Breast epithelium (tissue), 4 donors: ENCODE measurements around the gene DUOX2. TPM values are rescaled to one million over a fixed set of nuclear protein-coding genes. Genes with fewer than 3 reads are reported as not detected.
"Not testable (repeated sequence)": the region's sequence is repeated elsewhere in the genome, so short reads cannot be mapped to it uniquely, and the experiment has no call there.

Experiments used
- DNase-seq, 2 donors: peaks; one replicate each; pipeline ENCODE4 v3.0.0-alpha.2; 2019; ENCODE audit warnings: low spot score in 2 of 2
- H3K27ac ChIP-seq, 2 donors: fragments of 200-600 bp; sonication (generic) in 1 of 2; one replicate each; pipeline ENCODE4 v1.5.1; 2016 to 2019; ENCODE audit warnings: mild to moderate bottlenecking in 1 of 2
- H3K27me3 ChIP-seq, 2 donors: fragments of 200-600 bp; sonication (generic) in 1 of 2; one replicate each; pipeline versions ENCODE4 v1.5.1 to v1.6.0; 2017 to 2019; ENCODE audit warnings: control low read depth in 1 of 2, mild to moderate bottlenecking in 1 of 2
- H3K36me3 ChIP-seq: fragments of 200-600 bp; one replicate; pipeline ENCODE4 v1.5.1; 2019
- H3K4me1 ChIP-seq, 2 donors: fragments of 200-600 bp; sonication (generic); one replicate each; pipeline ENCODE4 v1.5.1; 2016 to 2019; ENCODE audit warnings: control low read depth in 1 of 2
- H3K4me3 ChIP-seq, 3 donors: fragments of 200-600 bp; sonication (generic); 1 replicate in 2 of 3; 2 replicates in 1 of 3; pipeline ENCODE4 v1.5.1; 2016 to 2019; ENCODE audit warnings: mild to moderate bottlenecking in 3 of 3, moderate library complexity in 2 of 3
- H3K9me3 ChIP-seq, 2 donors: fragments of 200-600 bp; sonication (generic) in 1 of 2; one replicate each; pipeline ENCODE4 v1.5.1; 2016 to 2019; ENCODE audit warnings: control low read depth in 1 of 2
- POLR2A ChIP-seq: fragments of 450-650 bp; IDR thresholded peaks from one replicate; pipeline ENCODE4 v1.6.1; 2016; ENCODE audit warnings: antibody characterized with exemption, mild to moderate bottlenecking, moderate library complexity
- POLR2AphosphoS5 ChIP-seq, 3 donors: sonication (generic); formaldehyde crosslinking; IDR thresholded peaks; one replicate each; pipeline ENCODE4 v1.6.1; 2017; ENCODE audit warnings: antibody characterized with exemption in 3 of 3
- intact Hi-C: fragments of 100-400 bp; cut with DNase I; formaldehyde crosslinking; loops from one replicate; pipeline ENCODE4 v1.15.1; 2023; ENCODE audit warnings: low total_unique reads
- total RNA-seq, 3 donors: library from RNA; depleted of rRNA; stranded (reverse); fragments of >200 nt; gene quantifications; one replicate each; pipeline ENCODE4 v1.1.0, GENCODE V29; 2016
- TF ChIP-seq, protein P1 (sequence below), 3 donors: fragments of 450-650 bp; IDR thresholded peaks; one replicate each; pipeline ENCODE4 v1.5.1; 2016 to 2017; ENCODE audit warnings: antibody characterized with exemption in 3 of 3, mild to moderate bottlenecking in 3 of 3, moderate library complexity in 3 of 3

DUOX2 gene
- total RNA-seq, 3 donors from 2014 or later = 0.15 to 0.98 (median 0.16) TPM

- TF ChIP-seq POLR2AphosphoS5 (IDR thresholded peaks at IDR 0.05) (no peak), POLR2A (no peak)
- Histone ChIP-seq H3K27ac (no peak overlapping the region), H3K4me3 (no peak overlapping the region), H3K9me3 (no peaks in the 10 kb centered on the region), H3K4me1 (no peaks in the 10 kb centered on the region), H3K36me3 (no peaks in the 10 kb centered on the region), H3K27me3 (peaks cover 0 to 19% of the 10 kb centered on the region in 2 donors)
- intact Hi-C loops = no loop called here
- DNase-seq = no peak
These were observed 25.1 kb upstream of the DUOX2 start for GRCh38 chr15:45138814-45139765.

DNA sequence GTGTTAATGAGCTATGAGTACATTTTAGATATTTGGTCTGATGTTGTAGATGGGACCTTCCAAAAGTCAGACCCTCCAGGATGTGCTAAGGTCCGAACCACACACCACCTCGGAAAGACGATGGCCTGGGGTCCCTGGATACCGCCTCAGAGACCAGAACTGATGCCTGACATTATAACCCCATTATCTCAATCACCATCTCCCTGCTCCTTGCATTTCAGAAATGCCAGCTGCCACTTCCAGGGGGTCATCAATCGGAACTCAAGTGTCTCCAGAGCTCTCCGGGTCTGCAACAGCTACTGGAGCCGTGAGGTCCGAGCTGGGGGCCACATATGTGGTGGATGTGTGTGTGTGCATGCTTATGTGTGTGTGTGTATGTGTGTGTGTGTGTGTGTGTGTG lies 23.7 kb upstream of the DUOX2 start:
- intact Hi-C loops = no loop called here
- H3K9me3 ChIP-seq = no peaks in the 10 kb centered on the region
- H3K4me3 ChIP-seq = no peak overlapping the region
- TF ChIP-seq POLR2A = no peak
- TF ChIP-seq, protein P1, sequence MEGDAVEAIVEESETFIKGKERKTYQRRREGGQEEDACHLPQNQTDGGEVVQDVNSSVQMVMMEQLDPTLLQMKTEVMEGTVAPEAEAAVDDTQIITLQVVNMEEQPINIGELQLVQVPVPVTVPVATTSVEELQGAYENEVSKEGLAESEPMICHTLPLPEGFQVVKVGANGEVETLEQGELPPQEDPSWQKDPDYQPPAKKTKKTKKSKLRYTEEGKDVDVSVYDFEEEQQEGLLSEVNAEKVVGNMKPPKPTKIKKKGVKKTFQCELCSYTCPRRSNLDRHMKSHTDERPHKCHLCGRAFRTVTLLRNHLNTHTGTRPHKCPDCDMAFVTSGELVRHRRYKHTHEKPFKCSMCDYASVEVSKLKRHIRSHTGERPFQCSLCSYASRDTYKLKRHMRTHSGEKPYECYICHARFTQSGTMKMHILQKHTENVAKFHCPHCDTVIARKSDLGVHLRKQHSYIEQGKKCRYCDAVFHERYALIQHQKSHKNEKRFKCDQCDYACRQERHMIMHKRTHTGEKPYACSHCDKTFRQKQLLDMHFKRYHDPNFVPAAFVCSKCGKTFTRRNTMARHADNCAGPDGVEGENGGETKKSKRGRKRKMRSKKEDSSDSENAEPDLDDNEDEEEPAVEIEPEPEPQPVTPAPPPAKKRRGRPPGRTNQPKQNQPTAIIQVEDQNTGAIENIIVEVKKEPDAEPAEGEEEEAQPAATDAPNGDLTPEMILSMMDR (IDR thresholded peaks at IDR 0.05) = no peak
- TF ChIP-seq POLR2AphosphoS5 (IDR thresholded peaks at IDR 0.05) = no peak
- DNase-seq = no peak
- H3K27me3 ChIP-seq = peaks cover 0 to 28% of the 10 kb centered on the region in 2 donors
- no peak overlapping the region for H3K27ac ChIP-seq
- H3K4me1 ChIP-seq = no peaks in the 10 kb centered on the region
- H3K36me3 ChIP-seq = no peaks in the 10 kb centered on the region

DNA sequence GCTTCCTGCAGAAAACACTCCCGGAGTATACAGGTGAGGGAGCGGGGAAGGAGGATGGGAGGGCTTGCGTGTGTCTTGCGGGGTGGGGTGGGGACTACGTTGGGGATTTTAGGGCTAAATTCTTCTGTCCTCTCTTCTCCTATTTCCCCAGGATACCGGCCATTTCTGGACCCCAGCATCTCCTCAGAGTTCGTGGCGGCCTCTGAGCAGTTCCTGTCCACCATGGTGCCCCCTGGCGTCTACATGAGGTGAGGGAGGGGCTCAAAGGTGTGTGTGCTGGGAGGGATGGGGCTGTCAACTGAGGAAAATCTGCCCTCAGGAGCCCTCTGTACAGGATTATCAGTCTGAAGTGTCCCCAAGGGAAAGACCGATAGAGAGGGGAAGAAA lies 22.4 kb upstream of the DUOX2 start:
- TF ChIP-seq POLR2A (no peak), POLR2AphosphoS5 (IDR thresholded peaks at IDR 0.05) (no peak)
- TF ChIP-seq, protein P1 (IDR thresholded peaks at IDR 0.05) = no peak
- Histone ChIP-seq H3K9me3 (no peaks in the 10 kb centered on the region), H3K27ac (no peak overlapping the region), H3K36me3 (no peaks in the 10 kb centered on the region), H3K4me3 (no peak overlapping the region), H3K27me3 (peaks cover 0 to 31% of the 10 kb centered on the region in 2 donors), H3K4me1 (no peaks in the 10 kb centered on the region)
- intact Hi-C loops = no loop called here
- no peak for DNase-seq

- DNase-seq, H3K27ac ChIP-seq, H3K4me1 ChIP-seq, H3K4me3 ChIP-seq, H3K9me3 ChIP-seq, intact Hi-C loops, H3K36me3 ChIP-seq: not testable (repeated sequence)
- peaks cover 0 to 31% of the 10 kb centered on the region in 2 donors for H3K27me3 ChIP-seq
These were observed 21.9 kb upstream of the DUOX2 start for GRCh38 chr15:45135705-45136377.

- no peak for DNase-seq
- intact Hi-C loops = no loop called here
- no peak overlapping the region for H3K27ac ChIP-seq
- H3K4me3 ChIP-seq = peak overlapping the region in 2 of 3 donors; percentile 11 to 51
- H3K9me3 ChIP-seq = no peaks in the 10 kb centered on the region
- no peaks in the 10 kb centered on the region for H3K36me3 ChIP-seq
- H3K27me3 ChIP-seq = peaks cover 2 to 38% of the 10 kb centered on the region in 2 donors
- no peaks in the 10 kb centered on the region for H3K4me1 ChIP-seq
- no peak for TF ChIP-seq POLR2A
- TF ChIP-seq POLR2AphosphoS5 (IDR thresholded peaks at IDR 0.05) = no peak
- TF ChIP-seq, protein P1 (IDR thresholded peaks at IDR 0.05) = no peak
These were observed 21.0 kb upstream of the DUOX2 start for GRCh38 chr15:45134682-45135604.
